Neural cell (in vitro differentiated cells): ENCODE data around the gene MAML2. TPM values are rescaled to one million over a fixed set of nuclear protein-coding genes. Genes with fewer than 3 reads are reported as not detected.

Experiments used
- H2AFZ ChIP-seq: fragments of 200-600, 300-800 bp; sonication (generic), shearing (Covaris generic); 2 replicates; pipeline ENCODE4 v1.6.0; 2014; ENCODE audit warnings: low read depth, mild to moderate bottlenecking, antibody characterized with exemption, low read length, moderate library complexity
- H3F3A ChIP-seq: fragments of 200-600 bp; shearing (Covaris generic); 2 replicates; pipeline ENCODE4 v1.6.1; 2016; ENCODE audit warnings: mild to moderate bottlenecking, moderate library complexity, mixed read lengths, antibody characterized with exemption, low read length; ENCODE audit not compliant: insufficient read depth, poor library complexity, severe bottlenecking
- H3K27ac ChIP-seq: fragments of 200-600, 300-800 bp; sonication (generic), shearing (Covaris generic); 2 replicates; pipeline ENCODE4 v1.5.1; 2014; ENCODE audit warnings: mild to moderate bottlenecking, low read length, moderate library complexity
- H3K27me3 ChIP-seq: fragments of 300-800, 200-600 bp; sonication (generic), shearing (Covaris generic); 2 replicates; pipeline ENCODE4 v1.6.0; 2014; ENCODE audit warnings: mild to moderate bottlenecking, low read depth, low read length, moderate library complexity; ENCODE audit not compliant: insufficient read depth
- H3K36me3 ChIP-seq: fragments of 300-800, 200-600 bp; sonication (generic), shearing (Covaris generic); 2 replicates; pipeline ENCODE4 v1.5.1; 2014; ENCODE audit warnings: mild to moderate bottlenecking, antibody characterized with exemption, low read length, moderate library complexity; ENCODE audit not compliant: insufficient read depth
- H3K4me2 ChIP-seq: fragments of 300-800, 200-600 bp; sonication (generic), shearing (Covaris generic); 2 replicates; pipeline ENCODE4 v1.6.0; 2014; ENCODE audit warnings: mild to moderate bottlenecking, low read length
- H3K4me3 ChIP-seq: fragments of 300-800, 200-600 bp; sonication (generic), shearing (Covaris generic); 2 replicates; pipeline ENCODE4 v1.5.1; 2014; ENCODE audit warnings: mild to moderate bottlenecking, low read length, moderate library complexity
- H3K79me2 ChIP-seq: fragments of 200-600 bp; shearing (Covaris generic); replicated peaks from 2 replicates; pipeline ENCODE4 v1.6.0; 2014; ENCODE audit warnings: mild to moderate bottlenecking, low read length, moderate library complexity; ENCODE audit not compliant: insufficient read depth
- H3K9ac ChIP-seq: fragments of 300-800, 200-600 bp; sonication (generic), shearing (Covaris generic); 2 replicates; pipeline ENCODE4 v1.6.1; 2016; ENCODE audit warnings: mild to moderate bottlenecking, low read length, mixed read lengths
- H3K9me2 ChIP-seq: fragments of 200-600 bp; shearing (Covaris generic); 2 replicates; pipeline ENCODE4 v1.6.1; 2016; ENCODE audit warnings: mild to moderate bottlenecking, low read length, mixed read lengths; ENCODE audit not compliant: insufficient read depth
- H3K9me3 ChIP-seq: fragments of 200-600, 300-800 bp; sonication (generic), shearing (Covaris generic); 2 replicates; pipeline ENCODE4 v1.6.1; 2016; ENCODE audit warnings: mild to moderate bottlenecking, mixed run types, low read length, moderate library complexity, mixed read lengths
- H4K20me1 ChIP-seq: fragments of 200-600 bp; shearing (Covaris generic); 2 replicates; pipeline ENCODE4 v1.6.1; 2016; ENCODE audit warnings: mild to moderate bottlenecking, mixed run types; ENCODE audit not compliant: insufficient read depth
- EP300 ChIP-seq: fragments of 450-650 bp; conservative IDR thresholded peaks from 2 replicates; pipeline ENCODE4 v1.6.1; 2014; ENCODE audit warnings: antibody characterized with exemption, mild to moderate bottlenecking, moderate library complexity; ENCODE audit not compliant: poor library complexity, severe bottlenecking
- EZH2 ChIP-seq: fragments of 200-600, 300-800 bp; shearing (Covaris generic), sonication (generic); IDR thresholded peaks from 2 replicates; pipeline ENCODE4 v1.6.1; 2014; ENCODE audit warnings: antibody characterized with exemption, low read length, borderline replicate concordance, mild to moderate bottlenecking; ENCODE audit not compliant: insufficient read depth, poor library complexity, severe bottlenecking
- MXI1 ChIP-seq: fragments of 450-650 bp; conservative IDR thresholded peaks from 2 replicates; pipeline ENCODE4 v1.6.1; 2014; ENCODE audit warnings: antibody characterized with exemption, mild to moderate bottlenecking; ENCODE audit not compliant: poor library complexity, severe bottlenecking
- POLR2AphosphoS5 ChIP-seq: IDR thresholded peaks from 2 replicates; pipeline ENCODE4 v1.6.1; 2012
- RAD21 ChIP-seq: fragments of 450-650 bp; conservative IDR thresholded peaks from 2 replicates; pipeline ENCODE4 v1.6.1; 2014; ENCODE audit warnings: antibody characterized with exemption, mild to moderate bottlenecking, moderate library complexity
- SMC3 ChIP-seq: fragments of 450-650 bp; conservative IDR thresholded peaks from 2 replicates; pipeline ENCODE4 v1.6.1; 2014; ENCODE audit warnings: antibody characterized with exemption, mild to moderate bottlenecking, moderate library complexity; ENCODE audit not compliant: poor library complexity
- TAF1 ChIP-seq: IDR thresholded peaks from 2 replicates; pipeline ENCODE4 v1.6.1; 2012; ENCODE audit warnings: low read depth
- polyA plus RNA-seq: library from polyadenylated mRNA; depleted of rRNA; stranded (reverse); fragments of >200 nt; gene quantifications from 2 replicates; pipeline ENCODE4 v1.2.3, GENCODE V29; 2014
- TF ChIP-seq, protein P1 (sequence below): IDR thresholded peaks from 2 replicates; pipeline ENCODE4 v1.6.1; 2012; ENCODE audit warnings: borderline replicate concordance
- TF ChIP-seq, protein P2 (sequence below): fragments of 450-650 bp; IDR thresholded peaks from 2 replicates; pipeline ENCODE4 v1.5.1; 2014; ENCODE audit warnings: antibody characterized with exemption, mild to moderate bottlenecking, moderate library complexity; ENCODE audit not compliant: poor library complexity, severe bottlenecking

The MAML2 gene
- polyA plus RNA-seq, 1 donor from 2014 or later = 3.6 TPM

DNA sequence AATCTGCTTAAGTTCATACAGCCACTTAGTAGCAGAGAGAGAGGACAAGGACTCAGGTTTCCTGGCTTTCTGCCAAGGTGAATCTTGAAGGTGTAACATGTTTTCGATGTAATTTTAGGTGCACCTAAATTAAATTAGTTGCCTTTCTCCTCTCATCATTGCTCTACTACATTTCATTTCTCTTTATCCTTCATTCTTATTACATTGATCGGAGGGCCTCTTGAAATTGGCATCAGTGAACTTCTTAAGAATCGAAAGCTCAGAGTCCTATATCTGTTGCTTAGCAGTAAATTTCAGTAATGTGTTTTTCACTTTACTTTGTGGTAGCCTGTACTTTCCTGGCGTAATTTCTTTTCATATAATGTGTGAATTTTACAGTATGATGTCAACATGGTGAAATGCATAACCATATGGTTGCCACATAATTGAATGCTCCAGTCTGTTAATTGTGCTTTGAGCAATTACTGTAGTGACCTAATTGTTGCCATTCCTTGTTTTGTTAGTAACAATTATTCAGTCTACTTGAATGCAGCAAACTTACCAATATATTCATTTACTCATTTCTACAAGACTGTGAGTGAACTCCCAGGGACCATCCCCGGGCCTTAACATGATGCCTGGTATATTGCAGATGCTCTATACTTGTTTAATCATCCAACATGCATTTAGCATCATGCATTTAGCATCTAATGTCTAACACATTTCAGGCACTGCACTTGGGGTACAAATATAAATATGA is 138.1 kb downstream of the MAML2 start:
- Histone ChIP-seq H2AFZ (no peak overlapping the region), H3K4me2 (no peak overlapping the region), H4K20me1 (no peaks in the 10 kb centered on the region), H3F3A (no peaks in the 10 kb centered on the region), H3K79me2 (no peaks in the 10 kb centered on the region), H3K36me3 (no peaks in the 10 kb centered on the region), H3K4me3 (no peak overlapping the region), H3K27me3 (no peaks in the 10 kb centered on the region), H3K9me3 (no peaks in the 10 kb centered on the region), H3K9me2 (no peaks in the 10 kb centered on the region), H3K27ac (no peak overlapping the region), H3K9ac (no peak overlapping the region)
- TF ChIP-seq, protein P1, sequence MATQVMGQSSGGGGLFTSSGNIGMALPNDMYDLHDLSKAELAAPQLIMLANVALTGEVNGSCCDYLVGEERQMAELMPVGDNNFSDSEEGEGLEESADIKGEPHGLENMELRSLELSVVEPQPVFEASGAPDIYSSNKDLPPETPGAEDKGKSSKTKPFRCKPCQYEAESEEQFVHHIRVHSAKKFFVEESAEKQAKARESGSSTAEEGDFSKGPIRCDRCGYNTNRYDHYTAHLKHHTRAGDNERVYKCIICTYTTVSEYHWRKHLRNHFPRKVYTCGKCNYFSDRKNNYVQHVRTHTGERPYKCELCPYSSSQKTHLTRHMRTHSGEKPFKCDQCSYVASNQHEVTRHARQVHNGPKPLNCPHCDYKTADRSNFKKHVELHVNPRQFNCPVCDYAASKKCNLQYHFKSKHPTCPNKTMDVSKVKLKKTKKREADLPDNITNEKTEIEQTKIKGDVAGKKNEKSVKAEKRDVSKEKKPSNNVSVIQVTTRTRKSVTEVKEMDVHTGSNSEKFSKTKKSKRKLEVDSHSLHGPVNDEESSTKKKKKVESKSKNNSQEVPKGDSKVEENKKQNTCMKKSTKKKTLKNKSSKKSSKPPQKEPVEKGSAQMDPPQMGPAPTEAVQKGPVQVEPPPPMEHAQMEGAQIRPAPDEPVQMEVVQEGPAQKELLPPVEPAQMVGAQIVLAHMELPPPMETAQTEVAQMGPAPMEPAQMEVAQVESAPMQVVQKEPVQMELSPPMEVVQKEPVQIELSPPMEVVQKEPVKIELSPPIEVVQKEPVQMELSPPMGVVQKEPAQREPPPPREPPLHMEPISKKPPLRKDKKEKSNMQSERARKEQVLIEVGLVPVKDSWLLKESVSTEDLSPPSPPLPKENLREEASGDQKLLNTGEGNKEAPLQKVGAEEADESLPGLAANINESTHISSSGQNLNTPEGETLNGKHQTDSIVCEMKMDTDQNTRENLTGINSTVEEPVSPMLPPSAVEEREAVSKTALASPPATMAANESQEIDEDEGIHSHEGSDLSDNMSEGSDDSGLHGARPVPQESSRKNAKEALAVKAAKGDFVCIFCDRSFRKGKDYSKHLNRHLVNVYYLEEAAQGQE = no peak
- no peak for TF ChIP-seq EZH2
- TF ChIP-seq TAF1 = no peak
- no peak for TF ChIP-seq EP300
- TF ChIP-seq POLR2AphosphoS5 = no peak
- TF ChIP-seq RAD21 = no peak
- TF ChIP-seq SMC3 = no peak
- TF ChIP-seq, protein P2, sequence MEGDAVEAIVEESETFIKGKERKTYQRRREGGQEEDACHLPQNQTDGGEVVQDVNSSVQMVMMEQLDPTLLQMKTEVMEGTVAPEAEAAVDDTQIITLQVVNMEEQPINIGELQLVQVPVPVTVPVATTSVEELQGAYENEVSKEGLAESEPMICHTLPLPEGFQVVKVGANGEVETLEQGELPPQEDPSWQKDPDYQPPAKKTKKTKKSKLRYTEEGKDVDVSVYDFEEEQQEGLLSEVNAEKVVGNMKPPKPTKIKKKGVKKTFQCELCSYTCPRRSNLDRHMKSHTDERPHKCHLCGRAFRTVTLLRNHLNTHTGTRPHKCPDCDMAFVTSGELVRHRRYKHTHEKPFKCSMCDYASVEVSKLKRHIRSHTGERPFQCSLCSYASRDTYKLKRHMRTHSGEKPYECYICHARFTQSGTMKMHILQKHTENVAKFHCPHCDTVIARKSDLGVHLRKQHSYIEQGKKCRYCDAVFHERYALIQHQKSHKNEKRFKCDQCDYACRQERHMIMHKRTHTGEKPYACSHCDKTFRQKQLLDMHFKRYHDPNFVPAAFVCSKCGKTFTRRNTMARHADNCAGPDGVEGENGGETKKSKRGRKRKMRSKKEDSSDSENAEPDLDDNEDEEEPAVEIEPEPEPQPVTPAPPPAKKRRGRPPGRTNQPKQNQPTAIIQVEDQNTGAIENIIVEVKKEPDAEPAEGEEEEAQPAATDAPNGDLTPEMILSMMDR = no peak
- TF ChIP-seq MXI1 = no peak

DNA sequence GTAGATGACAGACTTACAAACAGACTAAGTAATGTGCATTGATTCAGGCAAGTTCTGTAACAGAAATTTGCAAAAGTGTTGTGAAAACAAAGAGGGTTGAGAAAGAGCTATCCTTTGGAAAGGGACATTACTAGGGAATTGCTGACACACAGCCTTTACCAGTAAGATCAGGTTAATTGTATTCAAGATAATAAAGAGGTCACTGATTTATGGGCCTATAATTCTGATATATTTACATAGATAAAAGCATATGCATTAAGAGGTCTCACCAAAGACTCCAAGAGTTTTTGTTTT is 138.7 kb downstream of the MAML2 start:
- no peaks in the 10 kb centered on the region for H3K9me3 ChIP-seq
- no peak overlapping the region for H2AFZ ChIP-seq
- no peak overlapping the region for H3K27ac ChIP-seq
- no peak overlapping the region for H3K4me2 ChIP-seq
- no peaks in the 10 kb centered on the region for H3K27me3 ChIP-seq
- H3F3A ChIP-seq = no peaks in the 10 kb centered on the region
- H3K9ac ChIP-seq = no peak overlapping the region
- H3K36me3 ChIP-seq = no peaks in the 10 kb centered on the region
- no peaks in the 10 kb centered on the region for H4K20me1 ChIP-seq
- H3K4me3 ChIP-seq = no peak overlapping the region
- TF ChIP-seq EZH2 = no peak
- TF ChIP-seq, protein P2 = no peak
- TF ChIP-seq, protein P1 = no peak
- no peak for TF ChIP-seq SMC3
- TF ChIP-seq POLR2AphosphoS5 = no peak
- TF ChIP-seq RAD21 = no peak
- no peak for TF ChIP-seq EP300
- TF ChIP-seq TAF1 = no peak
- TF ChIP-seq MXI1 = no peak
- no peaks in the 10 kb centered on the region for H3K79me2 ChIP-seq
- no peaks in the 10 kb centered on the region for H3K9me2 ChIP-seq
